Thoracic aorta (tissue), 2 donors: ENCODE measurements around the gene BSPRY. TPM values are rescaled to one million over a fixed set of nuclear protein-coding genes. Genes with fewer than 3 reads are reported as not detected.
A peak's percentile ranks its signal among the peaks of the same experiment; 100 is the strongest.

ENCODE experiments used
- ATAC-seq: fragments of 150-250 bp; one replicate; pipeline ENCODE4 v1.8.0; 2017; ENCODE audit warnings: low read depth; ENCODE audit not compliant: insufficient number of reproducible peaks, low FRiP score
- DNase-seq: peaks from one replicate; pipeline ENCODE4 v3.0.0-alpha.2; 2020; ENCODE audit warnings: low spot score
- H3K27ac ChIP-seq, 2 donors: fragments of 200-600 bp; sonication (generic); 1 replicate in 1 of 2; 2 replicates in 1 of 2; pipeline ENCODE4 v1.5.1; 2016; ENCODE audit warnings: mild to moderate bottlenecking in 2 of 2, moderate library complexity in 2 of 2
- H3K27me3 ChIP-seq: fragments of 200-600 bp; sonication (generic); replicated peaks from 2 replicates; pipeline ENCODE4 v1.6.0; 2016; ENCODE audit warnings: mild to moderate bottlenecking; ENCODE audit not compliant: insufficient read depth
- H3K36me3 ChIP-seq: fragments of 200-600 bp; sonication (generic); one replicate; pipeline ENCODE4 v1.5.1; 2016
- H3K4me1 ChIP-seq, 2 donors: fragments of 200-600 bp; sonication (generic); 1 replicate in 1 of 2; 2 replicates in 1 of 2; pipeline versions ENCODE4 v1.5.1 to v1.6.0; 2016; ENCODE audit warnings: low read depth in 2 of 2, mild to moderate bottlenecking in 1 of 2; ENCODE audit not compliant: control insufficient read depth in 1 of 2
- H3K4me3 ChIP-seq: fragments of 200-600 bp; sonication (generic); 2 replicates; pipeline ENCODE4 v1.5.1; 2016; ENCODE audit warnings: mild to moderate bottlenecking
- H3K9me3 ChIP-seq: fragments of 200-600 bp; sonication (generic); 2 replicates; pipeline ENCODE4 v1.5.1; 2016
- total RNA-seq, 2 donors: library from RNA; depleted of rRNA; stranded (reverse); fragments of >200 nt; gene quantifications; one replicate each; pipeline versions ENCODE4 v1.1.0 to v1.2.3, GENCODE V29; 2016
- TF ChIP-seq, protein P1 (sequence below): fragments of 200-600 bp; sonication (generic); IDR thresholded peaks from one replicate; pipeline ENCODE4 v1.5.1; 2019; ENCODE audit warnings: antibody characterized with exemption

BSPRY gene
- total RNA-seq, 2 donors from 2014 or later = 0.14 TPM; not detected in 1

DNA sequence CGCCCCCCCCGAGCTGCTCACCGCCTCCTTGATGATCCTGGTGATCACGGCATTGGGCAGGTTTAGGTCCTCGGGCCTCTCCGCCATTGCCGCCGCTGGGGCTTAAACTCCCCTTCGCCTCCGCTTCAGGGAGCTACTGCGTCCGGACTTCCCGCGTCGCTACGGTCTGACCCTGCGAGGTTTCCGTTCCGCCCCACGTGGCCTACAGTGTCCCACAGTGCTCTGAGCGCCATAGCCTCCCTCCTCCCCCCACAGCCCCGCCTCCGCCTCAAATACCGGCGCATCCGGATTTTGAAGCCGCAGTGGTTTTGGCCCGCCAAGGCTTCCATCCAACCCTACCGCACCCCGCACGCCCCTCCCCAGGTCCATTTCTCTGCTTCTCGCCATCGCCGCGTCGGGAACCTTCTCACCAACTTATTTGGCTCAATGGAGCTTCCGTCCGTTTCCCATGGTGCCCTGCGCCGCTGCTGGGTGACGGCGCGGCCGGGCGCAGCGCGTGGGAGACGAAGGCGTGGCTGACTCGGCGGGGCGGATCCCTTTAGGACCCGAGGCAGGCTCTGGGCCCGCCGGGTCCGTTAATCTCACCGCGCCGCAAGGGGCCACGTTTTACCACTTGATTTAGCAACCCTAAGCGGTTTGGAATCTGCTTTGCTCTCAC, 61.0 kb downstream of the BSPRY start, which contains the start of the genes C9orf43 and POLE3:
C9orf43 (plus strand) TSS at position 541 of the 658 bp plus-strand sequence. CDS start 2,747 bp downstream, outside the sequence.
POLE3 (minus strand) TSS at position 469 of the 658 bp plus-strand sequence; CDS start at position 87, 382 bp downstream.
- Histone ChIP-seq H3K36me3 (peaks cover 8% of the 10 kb centered on the region), H3K4me1 (peaks cover 8 to 19% of the 10 kb centered on the region in 2 donors), H3K27me3 (no peaks in the 10 kb centered on the region), H3K27ac (peak within 1 kb of the TSS; percentile 92 to 93), H3K4me3 (peak within 1 kb of the TSS; percentile 91), H3K9me3 (no peaks in the 10 kb centered on the region)
- TF ChIP-seq, protein P1, sequence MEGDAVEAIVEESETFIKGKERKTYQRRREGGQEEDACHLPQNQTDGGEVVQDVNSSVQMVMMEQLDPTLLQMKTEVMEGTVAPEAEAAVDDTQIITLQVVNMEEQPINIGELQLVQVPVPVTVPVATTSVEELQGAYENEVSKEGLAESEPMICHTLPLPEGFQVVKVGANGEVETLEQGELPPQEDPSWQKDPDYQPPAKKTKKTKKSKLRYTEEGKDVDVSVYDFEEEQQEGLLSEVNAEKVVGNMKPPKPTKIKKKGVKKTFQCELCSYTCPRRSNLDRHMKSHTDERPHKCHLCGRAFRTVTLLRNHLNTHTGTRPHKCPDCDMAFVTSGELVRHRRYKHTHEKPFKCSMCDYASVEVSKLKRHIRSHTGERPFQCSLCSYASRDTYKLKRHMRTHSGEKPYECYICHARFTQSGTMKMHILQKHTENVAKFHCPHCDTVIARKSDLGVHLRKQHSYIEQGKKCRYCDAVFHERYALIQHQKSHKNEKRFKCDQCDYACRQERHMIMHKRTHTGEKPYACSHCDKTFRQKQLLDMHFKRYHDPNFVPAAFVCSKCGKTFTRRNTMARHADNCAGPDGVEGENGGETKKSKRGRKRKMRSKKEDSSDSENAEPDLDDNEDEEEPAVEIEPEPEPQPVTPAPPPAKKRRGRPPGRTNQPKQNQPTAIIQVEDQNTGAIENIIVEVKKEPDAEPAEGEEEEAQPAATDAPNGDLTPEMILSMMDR = no peak
- DNase-seq = peak; percentile 80
- ATAC-seq = peak; percentile 95

DNA sequence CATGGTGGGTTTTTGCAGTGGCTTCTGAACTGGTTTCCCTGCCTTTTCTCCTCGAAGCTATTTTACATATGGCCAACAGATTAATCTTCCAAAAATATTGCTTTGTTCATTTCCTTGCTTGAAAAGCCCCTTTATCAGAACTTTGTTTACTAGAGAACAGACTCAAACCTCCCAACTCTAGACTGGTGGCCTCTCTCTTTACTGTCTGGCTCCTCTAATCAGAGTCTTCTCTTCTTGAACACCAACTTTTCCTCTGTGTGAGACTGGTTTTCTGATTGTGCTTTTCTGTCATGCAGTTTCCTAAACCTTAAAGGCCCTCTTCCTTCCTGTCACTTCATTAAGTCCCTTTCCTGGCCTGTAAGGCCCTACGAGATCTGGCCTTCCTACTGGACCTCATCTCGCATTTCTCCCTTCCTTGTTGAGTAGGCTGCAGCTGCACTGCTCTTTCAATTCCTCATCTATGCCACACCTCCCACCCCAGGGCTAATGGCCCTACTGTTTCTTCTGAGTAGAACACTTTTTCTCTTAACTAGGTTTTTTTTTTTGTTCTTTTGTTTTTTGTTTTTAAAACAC, 66.9 kb downstream of the BSPRY start:
- no peak for ATAC-seq
- no peaks in the 10 kb centered on the region for H3K9me3 ChIP-seq
- no peak overlapping the region for H3K4me3 ChIP-seq
- no peak overlapping the region for H3K27ac ChIP-seq
- TF ChIP-seq, protein P1 = no peak
- peaks cover 2 to 3% of the 10 kb centered on the region in 2 donors for H3K4me1 ChIP-seq
- no peaks in the 10 kb centered on the region for H3K27me3 ChIP-seq
- H3K36me3 ChIP-seq = no peaks in the 10 kb centered on the region
- DNase-seq = no peak

DNA sequence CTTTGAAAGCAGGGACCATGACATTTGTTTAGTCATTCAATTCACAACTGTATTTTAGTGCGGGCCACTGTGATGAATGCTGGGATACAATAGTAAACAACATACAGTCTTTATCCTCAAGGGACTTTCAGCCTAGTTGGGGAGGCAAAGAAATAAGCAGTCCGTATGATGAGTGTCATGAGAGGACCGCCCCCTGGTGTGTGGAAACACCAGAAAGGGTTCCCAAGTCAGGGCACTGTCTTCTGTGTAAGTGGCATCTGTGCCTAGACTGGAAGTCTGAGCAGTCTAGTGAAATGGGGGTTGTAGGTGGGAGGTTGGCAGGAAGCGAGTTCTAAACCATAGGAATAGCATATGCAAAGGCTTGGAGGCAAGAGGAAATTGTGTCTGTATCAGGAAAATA, 68.0 kb downstream of the BSPRY start:
- H3K27ac ChIP-seq = no peak overlapping the region
- no peak overlapping the region for H3K4me3 ChIP-seq
- DNase-seq = no peak
- TF ChIP-seq, protein P1 = no peak
- H3K4me1 ChIP-seq = no peaks in the 10 kb centered on the region
- no peaks in the 10 kb centered on the region for H3K27me3 ChIP-seq
- H3K36me3 ChIP-seq = no peaks in the 10 kb centered on the region
- H3K9me3 ChIP-seq = no peaks in the 10 kb centered on the region
- no peak for ATAC-seq

Other genes with a start within 250 kb of the BSPRY start
- gene SLC31A2, start 198.5 kb upstream of the BSPRY start, total RNA-seq = 10 to 100 TPM; 15.2 to 17.2 TPM
- gene FKBP15, start 128.3 kb upstream of the BSPRY start, total RNA-seq = 10 to 100 TPM; 23.3 to 26.4 TPM
- gene SLC31A1, start 128.0 kb upstream of the BSPRY start, total RNA-seq = 10 to 100 TPM; 11.0 to 11.5 TPM
- gene CDC26, start 74.0 kb upstream of the BSPRY start, total RNA-seq = 10 to 100 TPM; 18.4 to 18.6 TPM
- 10 to 100 TPM; 20.6 to 23.6 TPM for gene PRPF4, start 73.9 kb upstream of the BSPRY start, total RNA-seq
- gene RNF183, start 46.2 kb upstream of the BSPRY start, total RNA-seq = not detected
- gene WDR31, start 9.3 kb upstream of the BSPRY start, total RNA-seq = 1 to 10 TPM; 2.4 to 5.4 TPM
- 10 to 100 TPM; 17.6 to 30.1 TPM for gene HDHD3, start 27.4 kb downstream of the BSPRY start, total RNA-seq
- 10 to 100 TPM; 23.0 to 26.0 TPM for gene ALAD, start 51.7 kb downstream of the BSPRY start, total RNA-seq
- gene POLE3, start 61.1 kb downstream of the BSPRY start, total RNA-seq = 10 to 100 TPM; 24.2 to 32.0 TPM
- under 1 TPM in 1 of 2 donors, not detected in 1; 0.85 TPM for gene C9orf43, start 61.2 kb downstream of the BSPRY start, total RNA-seq
- gene RGS3, start 114.2 kb downstream of the BSPRY start, total RNA-seq = 100 to 1,000 TPM; 170 to 202 TPM